Ovary (tissue), 3 donors: ENCODE results near the gene VPS26A.

ENCODE experiments used
- CTCF ChIP-seq, 3 donors: fragments of 450-650 bp in 2 of 3; fragments of 200-600 bp in 1 of 3; IDR thresholded peaks; one replicate each; pipeline versions ENCODE4 v1.5.1 to v1.8.0; 2016 to 2022; ENCODE audit warnings: antibody characterized with exemption in 3 of 3, mild to moderate bottlenecking in 1 of 3
- POLR2A ChIP-seq: fragments of 450-650 bp; IDR thresholded peaks from one replicate; pipeline ENCODE4 v1.6.1; 2017; ENCODE audit warnings: antibody characterized with exemption, mild to moderate bottlenecking, moderate library complexity
- donor health status: DM: no; HTN: no; CAD: no.

- no peak for TF ChIP-seq CTCF (IDR thresholded peaks at IDR 0.05)
- TF ChIP-seq POLR2A: no peak
These were observed 30.0 kb upstream of the VPS26A start for GRCh38 chr10:69093933-69094332.
